Right cardiac atrium (tissue), 5 donors: Measurements from ENCODE around the gene NUBP2. TPM values are rescaled to one million over a fixed set of nuclear protein-coding genes. Genes with fewer than 3 reads are reported as not detected.

ENCODE experiments used
- ATAC-seq, 2 donors: fragments of 200-7000 bp; cut with Tn5 transposase; one replicate each; pipeline versions ENCODE4 v1.8.0 to v1.9.1; 2020; ENCODE audit warnings: moderate library complexity in 2 of 2, mild to moderate bottlenecking in 1 of 2
- DNase-seq, 3 donors: peaks; one replicate each; pipeline ENCODE4 v3.0.0-alpha.2; 2020
- H3K27ac ChIP-seq: one replicate; pipeline ENCODE4 v1.5.1; 2013; ENCODE audit warnings: mild to moderate bottlenecking, low read length, control low read depth, moderate library complexity
- H3K27me3 ChIP-seq: one replicate; pipeline ENCODE4 v1.6.1; 2013; ENCODE audit not compliant: control insufficient read depth, insufficient read depth
- H3K4me1 ChIP-seq: one replicate; pipeline ENCODE4 v1.6.1; 2013; ENCODE audit warnings: low read length; ENCODE audit not compliant: control insufficient read depth, insufficient read depth
- H3K4me3 ChIP-seq: one replicate; pipeline ENCODE4 v1.5.1; 2013; ENCODE audit warnings: low read length, control low read depth
- H3K9me3 ChIP-seq: one replicate; pipeline ENCODE4 v1.6.1; 2013; ENCODE audit warnings: low read length; ENCODE audit not compliant: control insufficient read depth
- WGBS: extraction: QIAGEN DNeasy Blood & Tissue Kit; methylation state at CpG from one replicate; pipeline ENCODE4 v1.1.7; 2013; 5-methylcytosine and 5-hydroxymethylcytosine counted together
- intact Hi-C, 4 donors: fragments of 100-400 bp; cut with DNase I; formaldehyde crosslinking; loops; one replicate each; pipeline versions ENCODE4 v1.11.0 to v1.14.0; 2022 to 2023
- polyA plus RNA-seq: library from polyadenylated mRNA; stranded (reverse); fragments of 200-250 nt; gene quantifications from one replicate; pipeline ENCODE4 v1.2.3, GENCODE V29; 2013
- total RNA-seq, 4 donors: library from RNA; stranded (reverse); fragmentation: NEBNext Ultra II Directional; extraction: Animal tissue kit (Norgen Biotek cat#: 25700); gene quantifications; one replicate each; pipeline ENCODE4 v1.2.1, GENCODE V29; 2021
- donor health status: healthy with polysubstance abuse.
- donor health status: DM: no; HTN: yes; CAD: no.
- donor health status: DM: no; HTN: no; CAD: no.
- donor health status: DM: no; HTN: yes; CAD: no; lungs with severe emphysema.
- donor health status: DM: yes; HTN: yes; CAD: no.

Gene NUBP2
- total and polyA plus RNA-seq, 5 donors = 33.1 to 45.3 (median 37.7) TPM

DNA sequence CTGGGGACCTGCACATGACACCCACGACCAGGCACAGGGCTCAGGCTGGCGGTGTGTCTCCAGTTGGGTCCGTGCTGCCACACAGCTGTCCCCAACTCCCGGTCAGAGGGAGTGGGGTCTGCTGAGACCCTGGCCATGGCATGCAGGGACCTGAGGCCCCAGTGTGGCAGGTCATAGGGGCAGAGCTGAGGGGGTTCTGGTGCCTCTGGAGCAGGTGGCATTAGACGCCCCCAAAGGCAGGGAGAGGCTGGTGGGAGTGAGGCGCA lies 4.2 kb downstream of the NUBP2 start:
- 87% methylated on average over 6 of the region's 6 CpGs for WGBS

DNA sequence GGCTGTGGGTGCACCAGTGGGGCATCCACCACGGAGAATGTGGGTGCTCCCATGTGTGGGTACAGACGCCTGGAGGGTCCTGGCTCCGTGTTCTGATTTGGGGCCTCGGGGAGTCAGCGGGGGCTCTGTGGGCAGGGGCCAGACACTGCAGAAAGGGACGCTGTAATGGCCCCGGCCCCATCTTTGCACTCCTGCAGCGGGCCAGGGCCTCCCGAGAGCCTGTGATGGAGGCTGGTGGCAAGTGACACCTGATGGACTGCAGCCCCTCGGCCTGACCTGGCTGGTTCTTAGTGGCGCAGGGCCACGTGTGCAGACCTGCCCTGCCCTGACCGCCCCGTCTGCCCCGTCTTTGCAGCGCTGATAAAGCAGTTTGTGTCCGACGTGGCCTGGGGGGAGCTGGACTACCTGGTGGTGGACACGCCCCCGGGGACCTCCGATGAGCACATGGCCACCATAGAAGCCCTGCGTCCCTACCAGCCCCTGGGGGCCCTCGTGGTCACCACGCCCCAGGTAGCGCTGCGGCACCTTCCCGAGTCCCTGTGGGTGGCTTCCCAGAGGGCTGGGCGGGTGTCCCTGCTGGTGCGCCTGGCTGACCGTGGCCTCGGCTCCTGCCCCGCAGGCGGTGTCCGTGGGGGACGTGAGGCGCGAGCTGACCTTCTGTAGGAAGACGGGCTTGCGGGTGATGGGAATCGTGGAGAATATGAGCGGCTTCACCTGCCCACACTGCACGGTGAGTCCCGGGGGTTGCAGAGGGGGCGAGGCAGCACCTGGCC lies 4.7 kb downstream of the NUBP2 start:
- peak in 2 of 3 donors; percentile 51 to 52 for DNase-seq
- Histone ChIP-seq H3K27me3 (no peaks in the 10 kb centered on the region), H3K4me1 (no peaks in the 10 kb centered on the region), H3K9me3 (no peaks in the 10 kb centered on the region), H3K4me3 (no peak overlapping the region), H3K27ac (no peak overlapping the region)
- intact Hi-C loops = no loop called here
- no peak for ATAC-seq
- 92% methylated on average over 44 of the region's 44 CpGs for WGBS

More for the DNA sequence above, 4.2 kb downstream of the NUBP2 start:
- Histone ChIP-seq H3K4me1 (no peaks in the 10 kb centered on the region), H3K4me3 (no peak overlapping the region), H3K27ac (no peak overlapping the region), H3K9me3 (no peaks in the 10 kb centered on the region), H3K27me3 (no peaks in the 10 kb centered on the region)
- DNase-seq (no peak), ATAC-seq (no peak)
- intact Hi-C loops = no loop called here

DNA sequence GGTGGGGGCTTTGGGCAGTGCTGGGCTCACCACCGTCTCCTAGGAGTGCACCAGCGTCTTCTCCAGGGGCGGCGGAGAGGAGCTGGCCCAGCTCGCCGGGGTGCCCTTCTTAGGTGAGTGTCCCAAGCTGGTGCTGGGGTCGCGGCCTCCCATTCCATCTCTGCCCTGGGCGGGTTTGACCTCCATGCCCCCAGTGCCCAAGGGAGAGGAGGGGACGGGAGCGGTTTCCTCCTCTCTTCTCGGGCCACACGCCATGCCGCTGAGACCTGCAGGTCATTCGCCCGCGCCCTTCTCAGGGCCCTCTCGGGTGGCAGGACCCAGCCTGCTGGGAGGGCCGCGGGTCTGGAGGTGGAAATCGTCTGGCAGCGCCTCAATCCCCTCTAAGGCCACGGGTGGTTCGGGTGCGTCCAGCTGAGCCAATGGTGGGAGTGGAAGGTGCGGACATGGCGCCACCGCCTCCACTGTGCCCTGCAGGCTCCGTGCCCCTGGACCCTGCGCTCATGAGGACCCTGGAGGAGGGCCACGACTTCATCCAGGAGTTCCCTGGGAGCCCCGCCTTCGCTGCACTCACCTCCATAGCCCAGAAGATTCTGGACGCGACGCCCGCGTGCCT lies 5.4 kb downstream of the NUBP2 start:
- intact Hi-C loops = no loop called here

DNA sequence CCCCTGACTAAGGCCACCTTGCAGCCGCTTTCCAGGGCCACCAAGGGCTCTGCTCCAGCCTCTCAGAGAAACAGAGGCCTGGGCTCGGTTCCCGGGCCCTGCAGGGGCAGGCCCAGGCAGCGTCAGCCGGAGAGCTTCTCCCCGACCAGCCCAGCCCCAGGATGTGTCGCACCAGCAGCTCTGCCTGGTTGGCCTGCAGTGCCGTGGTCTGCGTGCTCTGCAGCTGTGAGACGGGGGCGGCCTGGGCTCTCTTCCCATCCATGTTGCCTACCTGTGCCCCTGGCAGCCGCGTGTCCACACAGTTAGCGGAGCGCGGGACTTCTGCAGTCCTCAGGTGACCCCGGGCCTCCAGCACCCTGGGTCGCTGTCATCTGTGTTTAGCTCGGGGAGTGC lies 5.9 kb downstream of the NUBP2 start:
- intact Hi-C loops = no loop called here
- WGBS = 60% methylated on average over 19 of the region's 19 CpGs
- Histone ChIP-seq H3K4me1 (no peaks in the 10 kb centered on the region), H3K27me3 (no peaks in the 10 kb centered on the region), H3K4me3 (no peak overlapping the region), H3K9me3 (no peaks in the 10 kb centered on the region), H3K27ac (no peak overlapping the region)
- ATAC-seq (no peak), DNase-seq (peak in 1 of 3 donors; percentile 36)

More for the DNA sequence above, 5.4 kb downstream of the NUBP2 start:
- H3K4me3 ChIP-seq = no peak overlapping the region
- no peaks in the 10 kb centered on the region for H3K4me1 ChIP-seq
- H3K27me3 ChIP-seq = no peaks in the 10 kb centered on the region
- ATAC-seq (no peak), DNase-seq (peak in 2 of 3 donors; percentile 49 to 57)
- no peaks in the 10 kb centered on the region for H3K9me3 ChIP-seq
- 91% methylated on average over 38 of the region's 38 CpGs for WGBS
- H3K27ac ChIP-seq = no peak overlapping the region

DNA sequence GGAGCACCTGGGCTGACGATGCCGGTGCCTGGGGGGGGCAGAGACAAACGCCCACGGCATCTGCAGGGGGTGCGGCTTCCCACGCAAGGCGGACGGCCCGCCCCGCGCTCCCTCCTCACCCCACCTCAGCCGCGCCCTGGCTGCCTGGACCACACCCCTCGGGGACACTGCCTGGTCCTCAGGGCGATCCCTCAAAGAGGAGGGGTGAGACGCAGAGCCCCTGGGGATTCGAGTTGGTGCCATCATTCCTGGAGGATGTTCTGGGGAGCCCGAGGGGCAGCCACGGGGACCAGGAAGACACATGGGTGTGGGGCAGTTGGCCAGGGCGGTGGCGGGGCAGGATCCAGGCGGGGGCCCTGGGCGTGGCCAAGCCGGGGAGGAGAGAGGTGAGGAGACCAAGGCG lies 6.9 kb downstream of the NUBP2 start:
- H3K27me3 ChIP-seq = no peaks in the 10 kb centered on the region

DNA sequence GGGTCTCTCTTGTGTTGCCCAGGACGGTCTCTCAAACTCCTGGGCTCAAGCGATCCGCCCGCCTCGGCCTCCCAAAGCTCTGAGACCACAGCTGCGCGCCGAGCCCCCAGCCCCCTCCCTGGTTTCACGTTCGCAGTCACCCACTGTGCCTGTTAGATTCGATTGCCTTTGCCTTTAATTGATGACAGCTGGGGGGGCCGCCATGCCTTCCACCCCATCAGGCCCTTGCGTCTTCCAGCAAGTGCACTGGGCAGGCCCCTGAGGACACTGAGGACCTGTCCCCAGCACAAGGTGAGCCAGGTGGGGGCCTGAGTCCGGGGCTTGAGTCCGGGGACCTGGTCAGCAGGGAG lies 7.5 kb downstream of the NUBP2 start:
- ATAC-seq = no peak
- Histone ChIP-seq H3K4me1 (no peaks in the 10 kb centered on the region), H3K27ac (no peak overlapping the region), H3K27me3 (no peaks in the 10 kb centered on the region), H3K4me3 (no peak overlapping the region), H3K9me3 (no peaks in the 10 kb centered on the region)
- intact Hi-C loops = no loop called here
- 93% methylated on average over 15 of the region's 15 CpGs for WGBS
- no peak for DNase-seq

More for the DNA sequence above, 6.9 kb downstream of the NUBP2 start:
- H3K9me3 ChIP-seq = no peaks in the 10 kb centered on the region
- ATAC-seq = no peak
- H3K4me3 ChIP-seq = no peak overlapping the region
- peak in 2 of 3 donors; percentile 44 to 62 for DNase-seq
- no peaks in the 10 kb centered on the region for H3K4me1 ChIP-seq
- WGBS = 89% methylated on average over 25 of the region's 25 CpGs
- no peak overlapping the region for H3K27ac ChIP-seq
- intact Hi-C loops = no loop called here

DNA sequence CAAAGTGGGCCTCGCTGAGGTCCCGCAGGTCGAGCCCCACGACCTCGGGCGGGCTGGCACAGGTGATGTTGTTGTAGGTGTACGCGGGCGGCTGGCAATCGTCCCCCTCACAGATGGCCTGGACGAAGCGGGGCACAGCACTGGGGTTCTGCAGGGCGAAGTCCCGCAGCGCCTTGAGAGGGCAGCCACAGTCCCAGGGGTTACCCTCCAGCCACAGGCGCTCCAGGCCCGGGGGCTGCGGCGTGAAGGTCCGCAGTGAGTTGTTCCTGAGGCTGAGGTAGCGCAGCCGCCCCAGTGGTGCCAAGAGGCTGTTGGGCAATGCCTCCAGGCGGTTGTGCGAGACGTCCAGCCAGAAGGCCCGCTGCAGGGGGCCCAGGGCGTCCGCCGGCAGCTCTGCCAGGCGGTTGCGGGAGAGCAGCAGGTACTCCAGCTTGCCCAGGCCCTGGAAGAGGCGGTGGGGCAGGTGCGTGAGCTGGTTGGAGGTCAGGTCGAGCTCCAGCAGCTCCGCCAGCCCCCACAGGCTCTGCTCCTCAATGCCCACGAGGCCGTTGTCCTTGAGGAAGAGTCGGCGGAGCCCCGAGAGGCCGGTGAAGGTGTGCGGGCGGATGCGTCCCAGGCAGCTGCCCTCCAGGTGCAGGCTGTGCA lies 8.0 kb downstream of the NUBP2 start:
- ATAC-seq (no peak), DNase-seq (peak in 2 of 3 donors; percentile 56)
- 93% methylated on average over 44 of the region's 44 CpGs for WGBS
- intact Hi-C loops = no loop called here
- Histone ChIP-seq H3K4me3 (no peak overlapping the region), H3K9me3 (no peaks in the 10 kb centered on the region), H3K27ac (no peak overlapping the region), H3K4me1 (no peaks in the 10 kb centered on the region), H3K27me3 (no peaks in the 10 kb centered on the region)

DNA sequence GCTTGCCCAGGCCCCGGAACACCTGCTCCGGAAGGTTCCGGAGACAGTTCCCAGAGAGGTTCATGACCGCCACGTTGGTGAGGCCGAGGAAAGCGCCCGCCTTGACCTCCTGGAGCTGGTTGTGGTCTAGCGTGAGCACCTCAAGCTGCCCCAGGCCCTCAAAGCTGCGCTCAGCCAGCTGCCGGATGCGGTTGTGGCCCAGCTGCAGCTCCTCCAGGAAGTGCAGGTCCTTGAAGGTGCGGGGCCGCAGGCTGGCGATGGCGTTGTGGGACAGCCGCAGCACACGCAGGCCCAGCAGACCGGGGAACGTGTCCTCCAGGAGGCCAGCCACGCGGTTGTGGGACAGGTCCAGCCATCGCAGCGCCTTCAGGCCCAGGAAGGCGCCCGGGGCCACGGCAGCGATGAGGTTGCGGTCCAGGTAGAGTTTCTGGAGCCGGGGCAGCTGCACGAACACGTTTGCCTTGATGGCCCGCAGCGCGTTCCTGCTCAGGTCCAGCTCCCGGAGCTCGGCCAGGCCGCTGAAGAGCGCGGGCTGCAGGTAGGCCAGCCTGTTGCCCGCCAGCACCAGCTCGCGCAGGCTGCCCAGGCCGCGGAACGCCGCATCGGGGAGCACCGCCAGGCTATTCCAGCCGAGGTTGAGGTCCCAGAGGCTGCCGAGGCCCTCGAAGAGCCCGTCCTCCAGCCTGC lies 8.6 kb downstream of the NUBP2 start:
- WGBS = 94% methylated on average over 53 of the region's 53 CpGs
- no peak for ATAC-seq
- no peaks in the 10 kb centered on the region for H3K27me3 ChIP-seq
- no peaks in the 10 kb centered on the region for H3K9me3 ChIP-seq
- intact Hi-C loops = no loop called here
- peak in 2 of 3 donors; percentile 25 to 54 for DNase-seq
- no peaks in the 10 kb centered on the region for H3K4me1 ChIP-seq
- H3K27ac ChIP-seq = no peak overlapping the region
- H3K4me3 ChIP-seq = no peak overlapping the region

DNA sequence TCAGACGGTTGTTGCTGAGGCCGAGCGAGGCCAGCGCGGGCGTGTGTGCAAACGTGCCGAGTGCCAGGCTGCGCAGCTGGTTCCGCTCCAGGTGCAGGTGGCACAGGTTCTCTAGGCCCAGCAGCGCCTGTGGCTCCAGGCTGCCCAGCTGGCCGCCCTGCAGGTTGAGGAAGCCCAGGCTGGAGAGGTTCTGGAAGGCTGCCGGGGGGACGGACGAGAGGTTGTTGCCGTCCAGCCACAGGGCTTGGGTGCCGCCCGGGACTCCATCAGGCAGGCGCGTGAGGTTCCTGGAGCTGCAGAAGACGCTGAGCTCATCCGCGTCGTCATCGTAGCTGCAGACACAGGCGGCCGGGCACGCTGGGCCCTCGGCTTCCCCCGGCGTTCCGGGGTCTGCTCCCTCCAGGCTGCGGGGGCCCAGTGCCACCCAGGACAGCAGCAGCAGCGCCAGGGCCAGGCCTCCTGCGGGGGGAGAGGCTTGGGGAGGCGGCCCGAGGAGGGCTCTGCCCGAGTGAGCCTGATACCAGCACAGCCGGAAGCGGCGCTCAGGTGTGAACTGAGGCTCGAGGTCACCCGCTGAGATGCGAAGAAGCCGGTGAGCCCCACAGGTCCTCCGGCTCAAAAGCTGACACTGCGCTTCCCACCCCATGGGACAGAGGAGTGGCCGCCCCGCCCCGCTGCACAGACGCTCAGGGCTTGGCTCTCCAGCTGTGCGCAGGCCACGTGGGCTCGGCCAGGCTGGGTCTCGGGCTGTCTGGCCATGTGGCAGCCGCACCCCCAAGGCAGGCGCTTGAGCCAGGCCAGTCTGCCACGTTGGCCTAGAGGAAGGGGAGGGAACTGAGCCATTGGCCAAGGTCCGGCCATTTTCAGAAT lies 9.4 kb downstream of the NUBP2 start:
- intact Hi-C loops = no loop called here
- no peak overlapping the region for H3K4me3 ChIP-seq
- WGBS = 84% methylated on average over 59 of the region's 59 CpGs
- no peak overlapping the region for H3K27ac ChIP-seq
- no peaks in the 10 kb centered on the region for H3K4me1 ChIP-seq
- H3K9me3 ChIP-seq = no peaks in the 10 kb centered on the region
- no peak for ATAC-seq
- peak in 2 of 3 donors; percentile 44 to 54 for DNase-seq
- no peaks in the 10 kb centered on the region for H3K27me3 ChIP-seq

DNA sequence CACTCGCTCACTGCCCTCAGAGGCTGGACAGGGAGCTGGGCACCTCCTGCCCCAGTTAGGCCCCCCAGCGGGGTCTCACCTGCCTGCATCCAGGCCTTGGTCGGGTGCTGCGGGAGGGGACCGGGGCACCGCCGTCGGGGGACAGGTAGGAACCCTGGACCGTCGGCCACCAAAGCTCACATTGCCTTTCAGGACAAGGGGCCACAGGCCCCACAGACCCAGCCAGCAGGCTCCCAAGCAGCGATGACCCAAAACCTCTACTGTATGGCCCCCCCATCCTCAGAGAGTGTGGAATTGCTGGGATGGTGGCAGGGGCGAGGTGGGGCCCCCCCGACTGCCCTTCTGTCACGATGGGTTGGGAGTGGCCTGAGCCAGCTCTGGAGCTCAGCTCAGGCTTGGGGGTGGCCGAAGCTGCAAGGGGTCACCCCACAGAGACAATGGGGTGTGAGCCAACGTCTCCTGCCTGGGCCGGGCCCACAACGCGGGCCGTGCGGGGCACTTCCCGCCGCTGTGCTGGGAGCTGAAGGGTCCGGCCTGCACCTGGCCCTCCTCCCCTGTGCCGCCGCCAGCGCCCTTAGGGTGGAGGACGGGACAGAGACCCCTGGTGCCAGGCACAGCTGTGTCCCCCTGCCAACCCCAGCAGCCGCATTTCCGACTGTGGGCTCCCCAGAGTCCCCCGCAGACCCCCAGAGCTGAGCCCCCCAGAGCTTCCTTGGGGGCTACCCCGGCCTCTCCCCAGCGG lies 10.2 kb downstream of the NUBP2 start:
- ATAC-seq (no peak), DNase-seq (peak in 2 of 3 donors; percentile 42 to 57)
- Histone ChIP-seq H3K4me1 (no peaks in the 10 kb centered on the region), H3K4me3 (no peak overlapping the region), H3K9me3 (no peaks in the 10 kb centered on the region), H3K27me3 (no peaks in the 10 kb centered on the region), H3K27ac (no peak overlapping the region)
- 85% methylated on average over 33 of the region's 33 CpGs for WGBS
- intact Hi-C loops = no loop called here
